Hepatocyte (in vitro differentiated cells): ENCODE results near the gene ZNF407.

ENCODE experiments used
- CTCF ChIP-seq: fragments of 200-600 bp; sonication (generic); IDR thresholded peaks from 2 replicates; pipeline ENCODE4 v1.5.1; 2016; ENCODE audit warnings: antibody characterized with exemption, mild to moderate bottlenecking; ENCODE audit not compliant: poor library complexity
- EZH2 ChIP-seq: fragments of 200-600 bp; sonication (generic); IDR thresholded peaks from 2 replicates; pipeline ENCODE4 v1.6.1; 2016; ENCODE audit warnings: antibody characterized with exemption, mild to moderate bottlenecking, borderline replicate concordance

- TF ChIP-seq CTCF (no peak), EZH2 (no peak)
These were observed 397.1 kb downstream of the ZNF407 start for GRCh38 chr18:74994502-74995418.
